SU-DHL-6 (cell line): ENCODE measurements around the gene GADD45GIP1.
"Not testable (repeated sequence)": the region's sequence is repeated elsewhere in the genome, so short reads cannot be mapped to it uniquely, and the experiment has no call there.

Experiments
- H2AFZ ChIP-seq: fragments of 200-600 bp; sonication (generic); 2 replicates; pipeline ENCODE4 v1.6.1; 2014; ENCODE audit warnings: low read depth, mild to moderate bottlenecking, moderate library complexity, mixed read lengths, antibody characterized with exemption, low read length; ENCODE audit not compliant: severe bottlenecking
- H3F3A ChIP-seq: fragments of 200-600 bp; shearing (Covaris generic); 2 replicates; pipeline ENCODE4 v1.6.0; 2016; ENCODE audit warnings: antibody characterized with exemption, mild to moderate bottlenecking; ENCODE audit not compliant: insufficient read depth
- H3K27ac ChIP-seq: fragments of 200-600 bp; sonication (generic); 2 replicates; pipeline ENCODE4 v1.5.1; 2016; ENCODE audit warnings: low read depth, mild to moderate bottlenecking, low read length, moderate library complexity, mixed read lengths
- H3K27me3 ChIP-seq: fragments of 200-600 bp; sonication (generic), shearing (Covaris generic); 2 replicates; pipeline ENCODE4 v1.6.0; 2014; ENCODE audit warnings: mild to moderate bottlenecking, low read length
- H3K36me3 ChIP-seq: fragments of 200-600 bp; sonication (generic); 2 replicates; pipeline ENCODE4 v1.6.1; 2014; ENCODE audit warnings: mild to moderate bottlenecking, low read length, mixed read lengths
- H3K4me2 ChIP-seq: fragments of 300-600, 200-600 bp; shearing (Covaris generic), sonication (generic); 2 replicates; pipeline ENCODE4 v1.6.0; 2014; ENCODE audit warnings: low read length, low read depth, mild to moderate bottlenecking; ENCODE audit not compliant: poor library complexity, severe bottlenecking
- H3K4me3 ChIP-seq: fragments of 200-600 bp; sonication (generic); 2 replicates; pipeline ENCODE4 v1.5.1; 2014; ENCODE audit warnings: antibody characterized with exemption, low read length, mild to moderate bottlenecking, mixed read lengths; ENCODE audit not compliant: insufficient read depth, poor library complexity, severe bottlenecking
- H3K79me2 ChIP-seq: fragments of 200-600 bp; sonication (generic); 2 replicates; pipeline ENCODE4 v1.6.1; 2014; ENCODE audit warnings: mild to moderate bottlenecking, low read length, moderate library complexity; ENCODE audit not compliant: insufficient read depth
- H3K9ac ChIP-seq: fragments of 200-600 bp; sonication (generic); 2 replicates; pipeline ENCODE4 v1.7.0; 2014; ENCODE audit warnings: mild to moderate bottlenecking, low read length
- H3K9me2 ChIP-seq: fragments of 200-600 bp; sonication (generic); replicated peaks from 2 replicates; pipeline ENCODE4 v1.6.1; 2014; ENCODE audit warnings: low read length; ENCODE audit not compliant: insufficient read depth
- H3K9me3 ChIP-seq: fragments of 200-600 bp; sonication (generic); 2 replicates; pipeline ENCODE4 v1.6.1; 2014; ENCODE audit warnings: low read length, mixed read lengths; ENCODE audit not compliant: insufficient read depth
- H4K20me1 ChIP-seq: fragments of 200-600 bp; sonication (generic); 2 replicates; pipeline ENCODE4 v1.6.1; 2014; ENCODE audit warnings: low read depth, mild to moderate bottlenecking, antibody characterized with exemption, low read length, moderate library complexity, mixed read lengths
- EZH2phosphoT487 ChIP-seq: fragments of 200-600 bp; sonication (generic), shearing (Covaris generic); conservative IDR thresholded peaks from 2 replicates; pipeline ENCODE4 v1.6.1; 2018; ENCODE audit warnings: mild to moderate bottlenecking, antibody characterized with exemption, low read length, moderate library complexity, mixed read lengths
- TF ChIP-seq, protein P1 (sequence below): fragments of 200-600 bp; sonication (generic); IDR thresholded peaks from one replicate; pipeline ENCODE4 v1.5.1; 2017; ENCODE audit warnings: antibody characterized with exemption, mild to moderate bottlenecking, low read length, moderate library complexity; ENCODE audit not compliant: insufficient read depth, poor library complexity, severe bottlenecking

Gene GADD45GIP1

GRCh38 chr19:12983542-12984142, 26.6 kb upstream of the GADD45GIP1 start:
- TF ChIP-seq EZH2phosphoT487: no peak
- TF ChIP-seq, protein P1, sequence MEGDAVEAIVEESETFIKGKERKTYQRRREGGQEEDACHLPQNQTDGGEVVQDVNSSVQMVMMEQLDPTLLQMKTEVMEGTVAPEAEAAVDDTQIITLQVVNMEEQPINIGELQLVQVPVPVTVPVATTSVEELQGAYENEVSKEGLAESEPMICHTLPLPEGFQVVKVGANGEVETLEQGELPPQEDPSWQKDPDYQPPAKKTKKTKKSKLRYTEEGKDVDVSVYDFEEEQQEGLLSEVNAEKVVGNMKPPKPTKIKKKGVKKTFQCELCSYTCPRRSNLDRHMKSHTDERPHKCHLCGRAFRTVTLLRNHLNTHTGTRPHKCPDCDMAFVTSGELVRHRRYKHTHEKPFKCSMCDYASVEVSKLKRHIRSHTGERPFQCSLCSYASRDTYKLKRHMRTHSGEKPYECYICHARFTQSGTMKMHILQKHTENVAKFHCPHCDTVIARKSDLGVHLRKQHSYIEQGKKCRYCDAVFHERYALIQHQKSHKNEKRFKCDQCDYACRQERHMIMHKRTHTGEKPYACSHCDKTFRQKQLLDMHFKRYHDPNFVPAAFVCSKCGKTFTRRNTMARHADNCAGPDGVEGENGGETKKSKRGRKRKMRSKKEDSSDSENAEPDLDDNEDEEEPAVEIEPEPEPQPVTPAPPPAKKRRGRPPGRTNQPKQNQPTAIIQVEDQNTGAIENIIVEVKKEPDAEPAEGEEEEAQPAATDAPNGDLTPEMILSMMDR: peak; percentile 60
- no peaks in the 10 kb centered on the region for H3F3A ChIP-seq
- no peaks in the 10 kb centered on the region for H3K36me3 ChIP-seq
- no peaks in the 10 kb centered on the region for H3K79me2 ChIP-seq
- no peaks in the 10 kb centered on the region for H4K20me1 ChIP-seq
- no peaks in the 10 kb centered on the region for H3K27me3 ChIP-seq
- no peak overlapping the region for H3K9ac ChIP-seq
- no peak overlapping the region for H2AFZ ChIP-seq
- no peak overlapping the region for H3K4me3 ChIP-seq
- H3K9me3 ChIP-seq: no peaks in the 10 kb centered on the region
- H3K9me2 ChIP-seq: no peaks in the 10 kb centered on the region
- H3K4me2 ChIP-seq: peak overlapping the region; percentile 36
- H3K27ac ChIP-seq: no peak overlapping the region

DNA sequence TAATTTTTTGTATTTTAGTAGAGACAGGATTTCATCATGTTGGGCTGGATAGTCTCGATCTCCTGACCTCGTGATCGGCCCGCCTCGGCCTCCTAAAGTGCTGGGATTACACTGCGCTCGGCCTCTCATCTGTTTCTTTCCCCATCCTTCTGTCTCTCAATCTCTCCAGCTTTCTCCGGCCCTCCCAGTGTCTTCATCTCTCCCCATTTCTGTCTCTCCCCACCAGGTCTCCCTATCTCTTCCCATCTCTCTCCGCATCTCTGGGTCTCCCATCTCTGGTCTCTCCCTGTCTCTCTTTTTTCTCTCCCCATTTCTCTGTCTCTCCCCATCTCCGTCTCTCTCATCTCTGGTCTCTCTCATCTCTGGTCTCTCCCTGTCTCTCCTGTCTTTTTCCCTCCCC, 26.1 kb upstream of the GADD45GIP1 start:
- H3K4me3 ChIP-seq: no peak overlapping the region
- no peak overlapping the region for H3K9ac ChIP-seq
- no peaks in the 10 kb centered on the region for H3K79me2 ChIP-seq
- peak overlapping the region; percentile 36 for H3K4me2 ChIP-seq
- no peaks in the 10 kb centered on the region for H3F3A ChIP-seq
- no peaks in the 10 kb centered on the region for H3K9me3 ChIP-seq
- H3K27me3 ChIP-seq: no peaks in the 10 kb centered on the region
- no peak overlapping the region for H3K27ac ChIP-seq
- no peak for TF ChIP-seq EZH2phosphoT487
- TF ChIP-seq, protein P1: no peak
- no peaks in the 10 kb centered on the region for H3K9me2 ChIP-seq
- no peaks in the 10 kb centered on the region for H4K20me1 ChIP-seq
- no peaks in the 10 kb centered on the region for H3K36me3 ChIP-seq
- no peak overlapping the region for H2AFZ ChIP-seq

DNA sequence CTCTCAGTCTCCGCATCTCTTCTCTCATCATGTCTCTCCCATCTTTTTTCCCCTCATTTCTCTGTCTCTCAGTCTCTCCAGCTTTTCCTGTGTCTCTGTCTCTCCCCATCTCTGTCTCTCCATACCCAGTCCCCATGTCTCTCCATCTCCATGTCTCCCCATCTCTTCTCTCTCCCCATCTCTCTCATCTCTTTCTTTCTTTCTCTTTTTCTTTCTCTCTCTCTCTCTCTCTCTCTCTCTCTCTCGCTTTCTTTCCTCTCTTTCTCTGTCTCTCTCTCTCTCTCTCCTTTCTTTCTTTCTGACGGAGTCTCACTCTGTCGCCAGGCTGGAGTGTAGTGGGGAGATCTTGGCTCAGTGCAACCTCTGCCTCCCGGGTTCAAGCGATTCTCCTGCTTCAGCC, 25.6 kb upstream of the GADD45GIP1 start:
- Histone ChIP-seq H3K36me3 (no peaks in the 10 kb centered on the region), H3F3A (no peaks in the 10 kb centered on the region), H3K9me3 (no peaks in the 10 kb centered on the region), H3K27ac (no peak overlapping the region), H3K9ac (no peak overlapping the region), H3K79me2 (no peaks in the 10 kb centered on the region), H4K20me1 (no peaks in the 10 kb centered on the region), H3K9me2 (no peaks in the 10 kb centered on the region), H3K27me3 (no peaks in the 10 kb centered on the region), H2AFZ (no peak overlapping the region), H3K4me3 (no peak overlapping the region), H3K4me2 (no peak overlapping the region)
- no peak for TF ChIP-seq EZH2phosphoT487
- TF ChIP-seq, protein P1: no peak

- Histone ChIP-seq H3K36me3 (no peaks in the 10 kb centered on the region), H4K20me1 (no peaks in the 10 kb centered on the region), H3K9me3 (no peaks in the 10 kb centered on the region), H3F3A (no peaks in the 10 kb centered on the region), H3K4me3 (no peak overlapping the region), H3K9ac (no peak overlapping the region), H3K4me2 (no peak overlapping the region), H3K79me2 (no peaks in the 10 kb centered on the region), H3K27ac (no peak overlapping the region), H3K27me3 (no peaks in the 10 kb centered on the region), H3K9me2 (no peaks in the 10 kb centered on the region), H2AFZ (no peak overlapping the region)
- TF ChIP-seq EZH2phosphoT487: no peak
- TF ChIP-seq, protein P1: no peak
Observed at GRCh38 chr19:12979974-12980373, 23.0 kb upstream of the GADD45GIP1 start.

DNA sequence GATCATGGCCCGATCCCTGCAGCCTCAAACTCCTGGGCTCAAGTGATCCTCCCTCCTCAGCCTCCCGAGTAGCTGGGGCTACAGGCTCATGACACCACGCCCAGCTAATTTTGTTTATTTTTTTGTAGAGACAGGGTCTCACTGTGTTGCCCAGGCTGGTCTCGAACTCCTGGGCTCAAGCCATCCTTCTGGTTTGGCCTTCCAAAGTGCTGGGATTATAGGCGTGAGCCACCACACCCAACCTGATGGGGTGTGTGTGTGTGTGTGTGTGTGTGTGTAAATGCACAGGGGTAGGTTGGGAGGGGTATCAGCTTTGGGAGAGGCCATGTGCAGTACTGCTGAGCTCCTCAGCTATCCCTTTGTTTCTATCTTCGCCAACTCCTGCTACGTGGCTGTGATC, 19.1 kb upstream of the GADD45GIP1 start:
- not testable (repeated sequence) for H3K9ac ChIP-seq, H3F3A ChIP-seq, H3K9me3 ChIP-seq, H3K27ac ChIP-seq, H3K9me2 ChIP-seq, H2AFZ ChIP-seq, H3K79me2 ChIP-seq, H3K27me3 ChIP-seq, H3K4me3 ChIP-seq, H3K36me3 ChIP-seq, H3K4me2 ChIP-seq, H4K20me1 ChIP-seq
